ENCODE measurements around the gene RNF157. TPM values are rescaled to one million over a fixed set of nuclear protein-coding genes. Genes with fewer than 3 reads are reported as not detected.

RNF157 gene
- total and polyA plus RNA-seq, 10 of the 15 experiments (the other 5 are each of a cell fraction or from before 2014, with no cell fraction given): 1.4 to 15.9 (median 9.6) TPM

GRCh38 chr17:76123191-76123499 lies 117.1 kb downstream of the RNF157 start:
- no TSS peak for BruUV-seq (replicated peaks)
- no peak overlapping the region for H3K4me2 ChIP-seq (ENCODE audit: control insufficient read depth, insufficient read depth)
- WGBS (ENCODE audit: insufficient coverage, insufficient replicate concordance, low lambda C conversion rate, missing lambda C conversion rate): 78% methylated on average over 5 of the region's 5 CpGs
- ATAC-seq (no peak), DNase-seq (ENCODE audit: low read depth, low spot score) (no peak), FAIRE-seq (no peak)
- ChIA-PET SMC1A (ENCODE audit: uncharacterized antibody, unreplicated experiment) (interaction anchor here (1.2 to 9.0 kb wide), 9 partner anchors 22 to 176 kb away, joined by 3 to 77 read pairs (median 11); no protein-coding TSS in a partner anchor), CTCF (interaction anchor here (0.8 to 18.3 kb wide), 14 partner anchors 17 to 176 kb away, joined by 3 to 316 read pairs (median 6); partner anchors contain the start of gene FOXJ1), RAD21 (ENCODE audit: unreplicated experiment) (interaction anchor here (1.4 to 9.9 kb wide), 7 partner anchors 57 to 176 kb away, joined by 4 to 149 read pairs (median 14); partner anchors contain the start of gene UBALD2), POLR2A (interaction anchor here (1.1 kb wide), 1 partner anchor 156 kb away, joined by 4 read pairs; no protein-coding TSS in a partner anchor)
- no peak overlapping the region for H3K27ac ChIP-seq (ENCODE audit: control insufficient read depth, insufficient read depth)
- no peaks in the 10 kb centered on the region for H3K36me3 ChIP-seq (ENCODE audit: control insufficient read depth in 2 of 2, insufficient read depth in 2 of 2, low read length in 1 of 2)
- no peak overlapping the region for H3K4me3 ChIP-seq
- no peaks in the 10 kb centered on the region for H3K27me3 ChIP-seq (replicated peaks in 1 of 2; ENCODE audit: control insufficient read depth in 2 of 2, insufficient read depth in 2 of 2, low read length in 1 of 2)
- peaks cover 6% of the 10 kb centered on the region for H3K4me1 ChIP-seq (ENCODE audit: control insufficient read depth, insufficient read depth, low read length)
- no peaks in the 10 kb centered on the region for H3K9me3 ChIP-seq (replicated peaks; ENCODE audit: control insufficient read depth, insufficient read depth, low read length)
- TF ChIP-seq POLR2AphosphoS2 (IDR thresholded peaks at IDR 0.05; ENCODE audit: low read depth, low read length): no peak
- TF ChIP-seq ETV6 (conservative IDR thresholded peaks at IDR 0.05 in 1 of 2, IDR thresholded peaks at IDR 0.05 in 1 of 2; ENCODE audit: borderline replicate concordance in 1 of 2, low read depth in 1 of 2): peak in 1 of 2 experiments; percentile 40; a peak in 1 of 4 replicates
- no peak for TF ChIP-seq HCFC1 (IDR thresholded peaks at IDR 0.05; ENCODE audit: low read length)
- TF ChIP-seq LARP7 (IDR thresholded peaks at IDR 0.05): no peak
- in situ Hi-C loops (cut with MboI) (loop anchor here (5.0 kb wide), 1 partner anchor 159 kb away; no protein-coding TSS in a partner anchor), intact Hi-C loops (cut with micrococcal nuclease; ENCODE audit: unreplicated experiment) (loop anchor here (10.0 kb wide), 1 partner anchor 262 kb away; the partner anchor contains the start of gene SPHK1)
- H3K9ac ChIP-seq (ENCODE audit: control insufficient read depth, insufficient read depth, low read length): no peak overlapping the region
- no peaks in the 10 kb centered on the region for H3K79me2 ChIP-seq (ENCODE audit: control insufficient read depth, insufficient read depth, low read length)
- H2AFZ ChIP-seq (ENCODE audit: control insufficient read depth, low read depth, low read length): no peak overlapping the region
- H4K20me1 ChIP-seq (ENCODE audit: control insufficient read depth, insufficient read depth): no peaks in the 10 kb centered on the region

DNA sequence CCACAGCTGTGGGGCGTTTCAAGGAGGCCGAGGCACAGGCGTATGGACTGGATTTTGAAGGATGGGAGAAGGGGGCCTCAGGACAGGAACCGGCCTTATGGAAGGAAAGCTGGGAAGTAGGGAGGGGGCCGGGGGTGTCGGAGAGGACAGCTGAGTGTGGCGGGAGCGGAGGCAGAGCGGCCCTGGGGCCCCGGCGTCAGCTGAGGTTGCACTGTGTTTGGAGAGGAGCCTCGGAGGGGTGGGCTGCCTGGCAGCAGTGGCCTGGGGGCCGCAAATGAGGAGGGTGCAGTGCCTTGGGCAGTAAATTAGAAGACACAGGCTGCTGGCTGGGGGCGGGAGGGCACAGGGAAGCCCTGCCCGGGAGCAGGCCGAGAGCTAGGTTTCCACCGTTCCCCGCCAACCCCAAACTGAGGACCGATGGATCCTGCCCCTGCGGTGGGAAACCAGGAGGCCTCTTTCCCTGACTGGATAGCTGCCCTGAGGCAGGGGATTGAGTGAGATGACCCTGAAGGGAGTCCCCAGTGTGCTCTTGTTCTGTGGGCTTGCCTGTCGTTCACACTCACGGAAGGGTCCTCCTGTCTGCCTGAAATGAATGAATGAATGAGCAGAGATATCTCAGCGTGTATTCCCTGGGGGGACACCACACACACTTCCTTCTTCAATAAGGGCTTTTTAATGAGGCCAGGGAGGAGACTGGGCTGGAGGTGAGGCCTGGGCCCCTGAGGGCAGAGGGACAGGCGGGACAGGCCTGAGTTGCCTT lies 117.7 kb downstream of the RNF157 start:
- no TSS peak for BruUV-seq (replicated peaks)
- intact Hi-C loops (cut with micrococcal nuclease; ENCODE audit: unreplicated experiment): loop anchor here (10.0 kb wide), 1 partner anchor 262 kb away; the partner anchor contains the start of gene SPHK1
- Histone ChIP-seq H3K79me2 (ENCODE audit: control insufficient read depth, insufficient read depth, low read length) (no peaks in the 10 kb centered on the region), H3K4me1 (ENCODE audit: control insufficient read depth, insufficient read depth, low read length) (peaks cover 6% of the 10 kb centered on the region), H3K9me3 (replicated peaks; ENCODE audit: control insufficient read depth, insufficient read depth, low read length) (no peaks in the 10 kb centered on the region), H3K36me3 (ENCODE audit: control insufficient read depth in 2 of 2, insufficient read depth in 2 of 2, low read length in 1 of 2) (no peaks in the 10 kb centered on the region), H3K4me2 (ENCODE audit: control insufficient read depth, insufficient read depth) (peak overlapping the region; percentile 88; the same call in 1 of the 2 replicates), H3K27ac (ENCODE audit: control insufficient read depth, insufficient read depth) (no peak overlapping the region), H3K9ac (ENCODE audit: control insufficient read depth, insufficient read depth, low read length) (no peak overlapping the region), H2AFZ (ENCODE audit: control insufficient read depth, low read depth, low read length) (no peak overlapping the region), H3K4me3 (no peak overlapping the region), H3K27me3 (replicated peaks in 1 of 2; ENCODE audit: control insufficient read depth in 2 of 2, insufficient read depth in 2 of 2, low read length in 1 of 2) (no peaks in the 10 kb centered on the region), H4K20me1 (ENCODE audit: control insufficient read depth, insufficient read depth) (no peaks in the 10 kb centered on the region)
- no peak for TF ChIP-seq RBBP5 (conservative IDR thresholded peaks at IDR 0.05)
- TF ChIP-seq SPI1 (IDR thresholded peaks at IDR 0.05; ENCODE audit: borderline replicate concordance, insufficient read depth, low read depth, low read length): 0 out of 2 replicates have a peak, but pooled peaks have one; percentile 2
- TF ChIP-seq SMARCA5 (IDR thresholded peaks at IDR 0.05): no peak
- TF ChIP-seq ZNF24 (IDR thresholded peaks at IDR 0.05): peak; percentile 89
- TF ChIP-seq MEF2B (IDR thresholded peaks at IDR 0.05; ENCODE audit: partially characterized antibody, poor library complexity, severe bottlenecking): peak; percentile 75
- TF ChIP-seq CREM (IDR thresholded peaks at IDR 0.05; ENCODE audit: low read depth): no peak
- ATAC-seq (no peak), DNase-seq (ENCODE audit: low read depth, low spot score) (no peak), FAIRE-seq (no peak)
- CTCF ChIA-PET: interaction anchor here (0.7 to 18.3 kb wide), 14 partner anchors 10 to 177 kb away, joined by 3 to 316 read pairs (median 6); partner anchors contain the start of gene FOXJ1
- RAD21 ChIA-PET (ENCODE audit: unreplicated experiment): interaction anchor here (1.4 to 9.9 kb wide), 7 partner anchors 58 to 176 kb away, joined by 3 to 149 read pairs (median 14); partner anchors contain the start of gene UBALD2
- in situ Hi-C loops (cut with MboI): loop anchor here (5.0 kb wide), 1 partner anchor 160 kb away; no protein-coding TSS in a partner anchor
- POLR2A ChIA-PET: interaction anchor here (0.9 kb wide), 1 partner anchor 146 kb away, joined by 6 read pairs; no protein-coding TSS in a partner anchor
- SMC1A ChIA-PET (ENCODE audit: uncharacterized antibody, unreplicated experiment): interaction anchor here (0.6 to 9.0 kb wide), 12 partner anchors 23 to 161 kb away, joined by 3 to 77 read pairs (median 4); no protein-coding TSS in a partner anchor
- 88% methylated on average over 22 of the region's 24 CpGs for WGBS (ENCODE audit: insufficient coverage, insufficient replicate concordance, low lambda C conversion rate, missing lambda C conversion rate)

All from GM12878 (cell line).